ENCODE measurements around the gene TSPO2. TPM values are rescaled to one million over a fixed set of nuclear protein-coding genes. Genes with fewer than 3 reads are reported as not detected.

Gene TSPO2
- total RNA-seq, 1 donor from 2014 or later: not detected

DNA sequence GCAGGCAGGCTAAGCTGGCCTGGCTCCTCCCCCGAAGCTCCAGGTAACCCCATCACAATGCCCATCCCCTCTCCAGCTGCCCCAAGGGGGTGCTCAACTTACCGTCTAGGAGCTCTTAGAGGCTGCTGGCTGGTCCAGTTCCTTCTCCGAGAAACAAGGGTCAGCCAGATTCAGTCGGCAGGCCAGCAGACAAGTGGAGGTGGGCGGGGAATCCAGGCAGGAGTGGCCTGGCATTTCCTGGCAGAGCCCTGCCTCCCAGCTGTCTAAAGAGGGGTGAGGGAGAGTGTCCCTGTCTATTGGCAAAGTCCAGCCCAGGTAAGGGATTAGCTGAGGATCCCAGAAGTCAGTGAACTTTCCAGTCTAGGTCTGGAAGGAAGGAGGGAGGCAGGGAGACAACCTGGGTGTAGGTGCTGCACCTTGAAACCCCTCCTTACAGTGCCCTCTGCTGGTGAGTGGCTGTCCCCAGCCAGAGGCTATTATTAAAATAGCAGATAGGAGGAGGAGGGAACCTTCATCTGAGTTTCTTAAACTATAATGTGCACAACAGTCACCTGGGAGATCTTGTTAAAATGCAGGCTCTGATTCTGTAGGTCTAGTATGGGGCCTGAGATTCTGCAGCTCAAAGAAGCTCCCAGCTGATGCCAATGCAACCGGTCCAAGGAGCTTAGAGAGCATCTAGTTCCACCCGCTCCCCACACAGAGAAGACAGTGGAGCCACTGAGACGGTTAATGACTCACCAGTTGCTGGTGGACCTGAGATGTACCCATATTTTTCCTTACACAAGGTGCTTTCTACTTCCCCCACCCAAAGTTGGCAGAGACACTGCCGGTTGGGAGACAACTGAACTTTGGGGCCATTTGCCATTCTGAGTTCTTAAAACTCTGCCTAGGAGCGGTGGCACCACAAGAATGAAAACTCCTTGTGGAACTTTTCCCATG is 2.9 kb upstream of the TSPO2 start, which contains the start of gene UNC5CL:
TSS of gene UNC5CL (minus strand) at position 162 of the 939 bp plus-strand sequence. CDS start 4,147 bp downstream, outside the sequence.
- H3K4me1 Mint-ChIP-seq (ENCODE audit: low read depth, unreplicated experiment): no peaks in the 10 kb centered on the region
- no peaks in the 10 kb centered on the region for H3K9me3 Mint-ChIP-seq (ENCODE audit: unreplicated experiment)
- no peaks in the 10 kb centered on the region for H3K36me3 Mint-ChIP-seq (ENCODE audit: unreplicated experiment)
- H3K4me3 Mint-ChIP-seq (ENCODE audit: unreplicated experiment): no peak within 1 kb of the TSS
- H3K27me3 Mint-ChIP-seq (ENCODE audit: unreplicated experiment): no peaks in the 10 kb centered on the region
- peak; percentile 63 for TF ChIP-seq CTCF (IDR thresholded peaks at IDR 0.05; ENCODE audit: partially characterized antibody, unreplicated experiment)
- peak; percentile 50 for DNase-seq
- H3K27ac Mint-ChIP-seq (ENCODE audit: unreplicated experiment): no peak within 1 kb of the TSS

GRCh38 chr6:41040101-41040939 is 1.9 kb upstream of the TSPO2 start:
- H3K4me3 Mint-ChIP-seq (ENCODE audit: unreplicated experiment): no peak overlapping the region
- no peaks in the 10 kb centered on the region for H3K36me3 Mint-ChIP-seq (ENCODE audit: unreplicated experiment)
- no peaks in the 10 kb centered on the region for H3K9me3 Mint-ChIP-seq (ENCODE audit: unreplicated experiment)
- H3K4me1 Mint-ChIP-seq (ENCODE audit: low read depth, unreplicated experiment): no peaks in the 10 kb centered on the region
- no peak for TF ChIP-seq CTCF (IDR thresholded peaks at IDR 0.05; ENCODE audit: partially characterized antibody, unreplicated experiment)
- no peak for DNase-seq
- no peaks in the 10 kb centered on the region for H3K27me3 Mint-ChIP-seq (ENCODE audit: unreplicated experiment)
- no peak overlapping the region for H3K27ac Mint-ChIP-seq (ENCODE audit: unreplicated experiment)

DNA sequence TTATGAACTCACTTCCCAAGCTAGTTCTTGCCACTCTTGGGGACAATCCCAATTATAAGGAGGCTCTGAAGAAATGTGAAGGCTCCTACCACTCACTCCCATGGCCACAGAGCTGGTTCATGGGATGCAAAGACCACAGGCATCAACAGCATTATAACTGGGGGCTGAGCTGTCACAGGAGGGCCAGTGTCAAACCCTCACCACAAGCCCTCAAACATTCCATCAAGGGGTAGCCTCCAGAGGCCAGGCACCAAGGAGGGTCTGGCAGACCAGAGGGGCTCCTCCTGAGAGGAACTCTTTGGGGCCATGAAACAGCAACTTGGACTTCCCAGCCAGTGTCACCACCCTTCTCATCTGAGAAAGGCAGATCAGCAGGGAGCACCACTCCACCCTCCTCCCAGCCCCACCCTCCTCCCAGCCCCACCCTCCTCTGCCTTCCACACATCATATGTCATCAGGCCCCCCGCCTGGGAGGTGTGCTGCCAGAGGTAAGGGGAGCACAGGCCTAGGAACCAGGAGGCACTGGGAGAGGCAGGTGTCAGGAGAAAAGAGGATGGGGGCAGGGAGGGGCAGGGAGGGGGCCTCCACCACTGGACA is 1.2 kb upstream of the TSPO2 start:
- no peak for TF ChIP-seq CTCF (IDR thresholded peaks at IDR 0.05; ENCODE audit: partially characterized antibody, unreplicated experiment)
- no peaks in the 10 kb centered on the region for H3K36me3 Mint-ChIP-seq (ENCODE audit: unreplicated experiment)
- H3K9me3 Mint-ChIP-seq (ENCODE audit: unreplicated experiment): no peaks in the 10 kb centered on the region
- no peaks in the 10 kb centered on the region for H3K4me1 Mint-ChIP-seq (ENCODE audit: low read depth, unreplicated experiment)
- peaks cover under 1% of the 10 kb centered on the region for H3K27me3 Mint-ChIP-seq (ENCODE audit: unreplicated experiment)
- no peak overlapping the region for H3K4me3 Mint-ChIP-seq (ENCODE audit: unreplicated experiment)
- DNase-seq: no peak
- no peak overlapping the region for H3K27ac Mint-ChIP-seq (ENCODE audit: unreplicated experiment)

- H3K36me3 Mint-ChIP-seq (ENCODE audit: unreplicated experiment): no peaks in the 10 kb centered on the region
- H3K27ac Mint-ChIP-seq (ENCODE audit: unreplicated experiment): no peak overlapping the region
- no peak for TF ChIP-seq CTCF (IDR thresholded peaks at IDR 0.05; ENCODE audit: partially characterized antibody, unreplicated experiment)
- no peaks in the 10 kb centered on the region for H3K4me1 Mint-ChIP-seq (ENCODE audit: low read depth, unreplicated experiment)
- H3K9me3 Mint-ChIP-seq (ENCODE audit: unreplicated experiment): peaks cover 2% of the 10 kb centered on the region
- H3K4me3 Mint-ChIP-seq (ENCODE audit: unreplicated experiment): no peak overlapping the region
- peaks cover 2% of the 10 kb centered on the region for H3K27me3 Mint-ChIP-seq (ENCODE audit: unreplicated experiment)
- no peak for DNase-seq
Measured at GRCh38 chr6:41043151-41043550, 884 bp downstream of the TSPO2 start.

All from glutamatergic neuron (in vitro differentiated cells).